MM.1S (cell line): ENCODE results near the gene TRAF3IP1.

Experiments used
- DNase-seq: peaks from one replicate; pipeline ENCODE4 v3.0.0-alpha.2; 2015
- H2AFZ ChIP-seq: fragments of 300-600 bp; sonication (generic); 2 replicates; pipeline ENCODE4 v1.6.0; 2016; ENCODE audit warnings: antibody characterized with exemption, low read length
- H3F3A ChIP-seq: fragments of 300-600 bp; sonication (generic); 2 replicates; pipeline ENCODE4 v1.6.1; 2016; ENCODE audit warnings: mild to moderate bottlenecking, antibody characterized with exemption, low read length, moderate library complexity, mixed read lengths; ENCODE audit not compliant: insufficient read depth
- H3K27ac ChIP-seq: fragments of 300-600 bp; sonication (generic); 2 replicates; pipeline ENCODE4 v1.5.1; 2016; ENCODE audit warnings: mild to moderate bottlenecking, low read length
- H3K27me3 ChIP-seq: fragments of 300-600 bp; sonication (generic); replicated peaks from 2 replicates; pipeline ENCODE4 v1.6.0; 2016; ENCODE audit warnings: low read length; ENCODE audit not compliant: insufficient read depth
- H3K36me3 ChIP-seq: fragments of 300-600 bp; sonication (generic); replicated peaks from 2 replicates; pipeline ENCODE4 v1.6.1; 2016; ENCODE audit warnings: mild to moderate bottlenecking, low read length, mixed read lengths; ENCODE audit not compliant: insufficient read depth
- H3K4me1 ChIP-seq: fragments of 300-600 bp; sonication (generic); 2 replicates; pipeline ENCODE4 v1.6.1; 2016; ENCODE audit warnings: low read length, mixed read lengths
- H3K4me2 ChIP-seq: fragments of 300-600 bp; sonication (generic); 2 replicates; pipeline ENCODE4 v1.6.0; 2016; ENCODE audit warnings: low read depth, low read length
- H3K4me3 ChIP-seq: fragments of 300-600 bp; sonication (generic); 2 replicates; pipeline ENCODE4 v1.5.1; 2016; ENCODE audit warnings: low read length, mixed read lengths
- H3K79me2 ChIP-seq: fragments of 300-600 bp; sonication (generic); 2 replicates; pipeline ENCODE4 v1.6.1; 2016; ENCODE audit warnings: mixed run types, low read length, mixed read lengths
- H3K9ac ChIP-seq: fragments of 300-600 bp; sonication (generic); 2 replicates; pipeline ENCODE4 v1.6.1; 2016; ENCODE audit warnings: low read length, mixed read lengths
- H3K9me2 ChIP-seq: fragments of 300-600 bp; sonication (generic); replicated peaks from 2 replicates; pipeline ENCODE4 v1.6.1; 2016; ENCODE audit warnings: mild to moderate bottlenecking, low read length, mixed read lengths; ENCODE audit not compliant: insufficient read depth
- H3K9me3 ChIP-seq: fragments of 300-600 bp; sonication (generic); replicated peaks from 2 replicates; pipeline ENCODE4 v1.6.1; 2016; ENCODE audit warnings: mild to moderate bottlenecking, low read length, mixed read lengths; ENCODE audit not compliant: insufficient read depth
- H4K20me1 ChIP-seq: fragments of 300-600 bp; sonication (generic); 2 replicates; pipeline ENCODE4 v1.6.1; 2016; ENCODE audit warnings: mild to moderate bottlenecking, low read length, moderate library complexity, mixed read lengths; ENCODE audit not compliant: insufficient read depth
- CTCF ChIP-seq: fragments of 300-600 bp; sonication (generic); IDR thresholded peaks from 2 replicates; pipeline ENCODE4 v1.5.1; 2016; ENCODE audit warnings: antibody characterized with exemption, low read length, mixed read lengths
- EZH2 ChIP-seq: fragments of 300-600 bp; sonication (generic); optimal IDR thresholded peaks from 2 replicates; pipeline ENCODE3; 2017; ENCODE audit warnings: low read depth, mild to moderate bottlenecking, antibody characterized with exemption, low read length, mixed read lengths
- EZH2phosphoT487 ChIP-seq: fragments of 300-600 bp; sonication (generic); IDR thresholded peaks from 2 replicates; pipeline ENCODE4 v1.6.1; 2018; ENCODE audit warnings: antibody characterized with exemption, low read length

The TRAF3IP1 gene

GRCh38 chr2:238378230-238379095 lies 58.1 kb downstream of the TRAF3IP1 start:
- Histone ChIP-seq H2AFZ (no peak overlapping the region), H3K27ac (no peak overlapping the region), H3K9ac (no peak overlapping the region), H3K9me3 (no peaks in the 10 kb centered on the region), H3K9me2 (no peaks in the 10 kb centered on the region), H3K36me3 (no peaks in the 10 kb centered on the region), H3K4me3 (no peak overlapping the region), H3K4me1 (peaks cover 4% of the 10 kb centered on the region; the same call in 1 of the 2 replicates), H3K79me2 (no peaks in the 10 kb centered on the region), H3F3A (no peaks in the 10 kb centered on the region), H4K20me1 (no peaks in the 10 kb centered on the region), H3K4me2 (no peak overlapping the region), H3K27me3 (no peaks in the 10 kb centered on the region)
- no peak for DNase-seq
- no peak for TF ChIP-seq EZH2

- Histone ChIP-seq H2AFZ (no peak overlapping the region), H3F3A (no peaks in the 10 kb centered on the region), H3K4me1 (peaks cover 4% of the 10 kb centered on the region; the same call in 1 of the 2 replicates), H3K79me2 (no peaks in the 10 kb centered on the region), H3K9me2 (no peaks in the 10 kb centered on the region), H3K27me3 (no peaks in the 10 kb centered on the region), H3K36me3 (no peaks in the 10 kb centered on the region), H3K4me2 (no peak overlapping the region), H3K9ac (no peak overlapping the region), H4K20me1 (no peaks in the 10 kb centered on the region), H3K9me3 (no peaks in the 10 kb centered on the region), H3K4me3 (no peak overlapping the region), H3K27ac (no peak overlapping the region)
- no peak for TF ChIP-seq EZH2
- no peak for TF ChIP-seq EZH2phosphoT487
- DNase-seq, result no peak
Measured at GRCh38 chr2:238379096-238379810, 58.9 kb downstream of the TRAF3IP1 start.

GRCh38 chr2:238380336-238380735 lies 60.0 kb downstream of the TRAF3IP1 start:
- Histone ChIP-seq H3K9me3 (no peaks in the 10 kb centered on the region), H3K36me3 (no peaks in the 10 kb centered on the region), H3F3A (no peaks in the 10 kb centered on the region), H4K20me1 (no peaks in the 10 kb centered on the region), H3K9ac (no peak overlapping the region), H2AFZ (no peak overlapping the region), H3K4me2 (no peak overlapping the region), H3K79me2 (no peaks in the 10 kb centered on the region), H3K4me1 (peaks cover 4% of the 10 kb centered on the region; the same call in 1 of the 2 replicates), H3K27me3 (no peaks in the 10 kb centered on the region), H3K27ac (no peak overlapping the region), H3K9me2 (no peaks in the 10 kb centered on the region), H3K4me3 (no peak overlapping the region)
- no peak for DNase-seq
- TF ChIP-seq EZH2phosphoT487 (no peak), EZH2 (no peak), CTCF (no peak)

GRCh38 chr2:238380785-238381184 lies 60.5 kb downstream of the TRAF3IP1 start:
- Histone ChIP-seq H3K9ac (no peak overlapping the region), H4K20me1 (no peaks in the 10 kb centered on the region), H3K4me3 (no peak overlapping the region), H3K27ac (no peak overlapping the region), H2AFZ (no peak overlapping the region), H3K79me2 (no peaks in the 10 kb centered on the region), H3K36me3 (no peaks in the 10 kb centered on the region), H3K9me2 (no peaks in the 10 kb centered on the region), H3K9me3 (no peaks in the 10 kb centered on the region), H3K4me1 (peaks cover 4% of the 10 kb centered on the region; the same call in 1 of the 2 replicates), H3K27me3 (no peaks in the 10 kb centered on the region), H3F3A (no peaks in the 10 kb centered on the region), H3K4me2 (no peak overlapping the region)
- TF ChIP-seq EZH2phosphoT487, result no peak
- DNase-seq, result no peak
